Measurements from ENCODE around the gene CABLES2.
A peak's percentile ranks its signal among the peaks of the same experiment; 100 is the strongest.

CABLES2 gene

GRCh38 chr20:62370807-62371587 lies 36.1 kb downstream of the CABLES2 start:
- DNase-seq (ENCODE audit: insufficient read length) (no peak), FAIRE-seq (no peak)
- no peak for TF ChIP-seq POLR2AphosphoS5 (IDR thresholded peaks at IDR 0.05; ENCODE audit: low read depth, low read length)
- no peak for TF ChIP-seq POLR2A (IDR thresholded peaks at IDR 0.05; ENCODE audit: low read depth, low read length)
- no peak for TF ChIP-seq TAF1 (IDR thresholded peaks at IDR 0.05; ENCODE audit: borderline replicate concordance, low read depth, low read length)

- no peak for DNase-seq (ENCODE audit: insufficient read length)
Measured at GRCh38 chr20:62370115-62370806, 36.8 kb downstream of the CABLES2 start.

GRCh38 chr20:62369815-62370114 lies 37.3 kb downstream of the CABLES2 start:
- FAIRE-seq, result no peak
- no peak for TF ChIP-seq POLR2AphosphoS5 (IDR thresholded peaks at IDR 0.05; ENCODE audit: low read depth, low read length)
- no peak for TF ChIP-seq TAF1 (IDR thresholded peaks at IDR 0.05; ENCODE audit: borderline replicate concordance, low read depth, low read length)
- TF ChIP-seq POLR2A (IDR thresholded peaks at IDR 0.05; ENCODE audit: low read depth, low read length), result no peak

More at GRCh38 chr20:62370115-62370806, 36.8 kb downstream of the CABLES2 start:
- no peak for FAIRE-seq
- TF ChIP-seq POLR2AphosphoS5 (IDR thresholded peaks at IDR 0.05; ENCODE audit: low read depth, low read length), result no peak
- TF ChIP-seq TAF1 (IDR thresholded peaks at IDR 0.05; ENCODE audit: borderline replicate concordance, low read depth, low read length), result no peak
- no peak for TF ChIP-seq POLR2A (IDR thresholded peaks at IDR 0.05; ENCODE audit: low read depth, low read length)

GRCh38 chr20:62368976-62369814 lies 37.9 kb downstream of the CABLES2 start:
- TF ChIP-seq POLR2AphosphoS5 (IDR thresholded peaks at IDR 0.05; ENCODE audit: low read depth, low read length), result no peak
- no peak for TF ChIP-seq POLR2A (IDR thresholded peaks at IDR 0.05; ENCODE audit: low read depth, low read length)
- no peak for TF ChIP-seq TAF1 (IDR thresholded peaks at IDR 0.05; ENCODE audit: borderline replicate concordance, low read depth, low read length)
- DNase-seq (ENCODE audit: insufficient read length), result no peak
- FAIRE-seq, result no peak

More at GRCh38 chr20:62369815-62370114, 37.3 kb downstream of the CABLES2 start:
- no peak for DNase-seq (ENCODE audit: insufficient read length)

- DNase-seq (ENCODE audit: insufficient read length), result no peak
- no peak for FAIRE-seq
- TF ChIP-seq TAF1 (IDR thresholded peaks at IDR 0.05; ENCODE audit: borderline replicate concordance, low read depth, low read length), result no peak
- no peak for TF ChIP-seq POLR2A (IDR thresholded peaks at IDR 0.05; ENCODE audit: low read depth, low read length)
- no peak for TF ChIP-seq POLR2AphosphoS5 (IDR thresholded peaks at IDR 0.05; ENCODE audit: low read depth, low read length)
Measured at GRCh38 chr20:62368392-62368975, 38.6 kb downstream of the CABLES2 start.

- no peak for FAIRE-seq
- TF ChIP-seq POLR2AphosphoS5 (IDR thresholded peaks at IDR 0.05; ENCODE audit: low read depth, low read length), result no peak
- no peak for TF ChIP-seq POLR2A (IDR thresholded peaks at IDR 0.05; ENCODE audit: low read depth, low read length)
- TF ChIP-seq TAF1 (IDR thresholded peaks at IDR 0.05; ENCODE audit: borderline replicate concordance, low read depth, low read length), result no peak
- no peak for DNase-seq (ENCODE audit: insufficient read length)
Measured at GRCh38 chr20:62367633-62368391, 39.3 kb downstream of the CABLES2 start.

GRCh38 chr20:62367136-62367632 lies 39.9 kb downstream of the CABLES2 start, which contains the start of gene LAMA5:
Gene LAMA5 (minus strand): TSS chr20:62367312. CDS start chr20:62367245, 67 bp downstream.
- TF ChIP-seq POLR2AphosphoS5 (IDR thresholded peaks at IDR 0.05; ENCODE audit: low read depth, low read length) (no peak), TAF1 (IDR thresholded peaks at IDR 0.05; ENCODE audit: borderline replicate concordance, low read depth, low read length) (no peak), POLR2A (IDR thresholded peaks at IDR 0.05; ENCODE audit: low read depth, low read length) (no peak)
- no peak for FAIRE-seq
- peak; percentile 84 for DNase-seq (ENCODE audit: insufficient read length)

GRCh38 chr20:62366370-62367135 lies 40.5 kb downstream of the CABLES2 start:
- no peak for TF ChIP-seq POLR2A (IDR thresholded peaks at IDR 0.05; ENCODE audit: low read depth, low read length)
- TF ChIP-seq TAF1 (IDR thresholded peaks at IDR 0.05; ENCODE audit: borderline replicate concordance, low read depth, low read length), result no peak
- TF ChIP-seq POLR2AphosphoS5 (IDR thresholded peaks at IDR 0.05; ENCODE audit: low read depth, low read length), result no peak
- FAIRE-seq (no peak), DNase-seq (ENCODE audit: insufficient read length) (peak; percentile 59)

- FAIRE-seq (no peak), DNase-seq (ENCODE audit: insufficient read length) (no peak)
- TF ChIP-seq POLR2AphosphoS5 (IDR thresholded peaks at IDR 0.05; ENCODE audit: low read depth, low read length), result no peak
Measured at GRCh38 chr20:62365814-62366369, 41.2 kb downstream of the CABLES2 start.

Measured in GM12892 (cell line).